SU-DHL-6 (cell line): ENCODE measurements around the gene OLFM1.
"Not testable (repeated sequence)": the region's sequence is repeated elsewhere in the genome, so short reads cannot be mapped to it uniquely, and the experiment has no call there.

Source experiments
- CTCF ChIP-seq: fragments of 200-600 bp; sonication (generic); IDR thresholded peaks from one replicate; pipeline ENCODE4 v1.5.1; 2017; ENCODE audit warnings: antibody characterized with exemption, mild to moderate bottlenecking, low read length, moderate library complexity; ENCODE audit not compliant: insufficient read depth, poor library complexity, severe bottlenecking
- EZH2phosphoT487 ChIP-seq: fragments of 200-600 bp; sonication (generic), shearing (Covaris generic); conservative IDR thresholded peaks from 2 replicates; pipeline ENCODE4 v1.6.1; 2018; ENCODE audit warnings: mild to moderate bottlenecking, antibody characterized with exemption, low read length, moderate library complexity, mixed read lengths

DNA sequence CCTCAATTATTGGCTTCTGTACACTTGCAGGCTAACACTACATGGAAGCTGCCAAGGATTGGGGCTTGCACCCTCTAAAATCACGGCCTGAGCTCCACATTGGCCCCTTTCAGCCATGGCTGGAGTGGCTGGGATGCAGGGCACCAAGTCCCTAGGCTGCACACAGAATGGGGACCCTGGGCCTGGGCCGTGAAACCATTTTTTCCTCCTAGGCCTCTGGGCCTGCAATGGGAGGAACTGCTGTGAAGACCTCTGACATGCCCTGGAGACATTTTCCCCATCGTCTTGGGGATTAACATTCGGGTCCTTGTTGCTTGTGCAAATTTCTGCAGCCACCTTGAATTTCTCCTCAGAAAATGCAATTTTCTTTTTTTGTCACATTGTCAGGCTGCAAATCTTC, 23.6 kb upstream of the OLFM1 start:
- TF ChIP-seq CTCF, EZH2phosphoT487: not testable (repeated sequence)
